K562 (cell line): ENCODE results near the gene EBF4.

Experiments
- BRCA1 ChIP-seq, 2 experiments: fragments of 450-650 bp in 1 of 2; sonication (generic) in 1 of 2; formaldehyde crosslinking in 1 of 2; IDR thresholded peaks; 2 replicates each; pipeline versions ENCODE4 v1.5.0 to v1.6.1; 2017 to 2020; ENCODE audit warnings: mild to moderate bottlenecking in 1 of 2, missing genetic modification reagents in 1 of 2
- CTCF ChIP-seq, 3 experiments: IDR thresholded peaks in 2 of 3; conservative IDR thresholded peaks in 1 of 3; 2 replicates each; pipeline ENCODE4 v1.5.1; 2011 to 2012; ENCODE audit warnings: low read length in 3 of 3, mild to moderate bottlenecking in 3 of 3, control low read depth in 2 of 3, improper control_type of control experiment in 1 of 3, inconsistent platforms in 1 of 3, low read depth in 1 of 3, mixed read lengths in 1 of 3, moderate library complexity in 1 of 3; ENCODE audit not compliant: insufficient read depth in 2 of 3
- KDM1A ChIP-seq, 2 experiments: fragments of 450-650 bp; IDR thresholded peaks; 2 replicates each; pipeline ENCODE4 v1.6.1; 2016; ENCODE audit warnings: mild to moderate bottlenecking in 2 of 2
- NBN ChIP-seq: fragments of 450-650 bp; IDR thresholded peaks from 2 replicates; pipeline ENCODE4 v1.6.1; 2016; ENCODE audit warnings: low read depth, mild to moderate bottlenecking
- NELFE ChIP-seq: IDR thresholded peaks from 2 replicates; pipeline ENCODE4 v1.6.1; 2011; ENCODE audit warnings: mild to moderate bottlenecking; ENCODE audit not compliant: insufficient read depth, insufficient read length
- NFE2 ChIP-seq: IDR thresholded peaks from 2 replicates; pipeline ENCODE4 v1.6.1; 2014; ENCODE audit warnings: antibody characterized with exemption, low read depth
- ZNF184 ChIP-seq: sonication (generic); formaldehyde crosslinking; IDR thresholded peaks from 2 replicates; pipeline ENCODE4 v1.5.0; 2020; ENCODE audit warnings: missing genetic modification reagents
- ZNF274 ChIP-seq: IDR thresholded peaks from 2 replicates; pipeline ENCODE4 v1.6.1; 2011; ENCODE audit warnings: low read depth, mild to moderate bottlenecking, low read length, moderate library complexity, borderline replicate concordance
- ZNF740 ChIP-seq, 3 experiments: fragments of 200-800 bp in 1 of 3; sonication (Bioruptor generic) in 1 of 3; sonication (generic) in 1 of 3; formaldehyde crosslinking in 1 of 3; IDR thresholded peaks; 2 replicates each; pipeline versions ENCODE4 v1.6.1 to v1.8.0; 2016 to 2022; ENCODE audit warnings: mild to moderate bottlenecking in 2 of 3, missing compliant biosample characterization in 2 of 3, missing genetic modification characterization in 2 of 3, missing genetic modification reagents in 1 of 3
- TF ChIP-seq, protein P1 (sequence below): sonication (generic); formaldehyde crosslinking; IDR thresholded peaks from 2 replicates; pipeline ENCODE4 v1.8.0; 2023; ENCODE audit warnings: mild to moderate bottlenecking, missing genetic modification reagents
- TF ChIP-seq, protein P2 (sequence below): IDR thresholded peaks from 3 replicates; pipeline ENCODE4 v1.6.1; 2011; ENCODE audit warnings: borderline replicate concordance, mild to moderate bottlenecking; ENCODE audit not compliant: insufficient read length, insufficient read depth

- TF ChIP-seq NELFE (no peak), NBN (no peak), KDM1A (IDR thresholded peaks at IDR 0.05) (no peak), BRCA1 (IDR thresholded peaks at IDR 0.05) (no peak), BRCA1 (CRISPR knock-in tag; IDR thresholded peaks at IDR 0.05) (no peak), ZNF184 (CRISPR knock-in tag) (no peak), ZNF740 (CRISPR knock-in tag; IDR thresholded peaks at IDR 0.05) (no peak), ZNF740 (tag; IDR thresholded peaks at IDR 0.05) (no peak), NFE2 (no peak), ZNF274 (no peak), CTCF (IDR thresholded peaks at IDR 0.05 in 2 of 3, conservative IDR thresholded peaks at IDR 0.05 in 1 of 3; ENCODE audit: insufficient read depth in 2 of 3, low read depth in 1 of 3, low read length in 3 of 3) (no peak)
- TF ChIP-seq, protein P1, sequence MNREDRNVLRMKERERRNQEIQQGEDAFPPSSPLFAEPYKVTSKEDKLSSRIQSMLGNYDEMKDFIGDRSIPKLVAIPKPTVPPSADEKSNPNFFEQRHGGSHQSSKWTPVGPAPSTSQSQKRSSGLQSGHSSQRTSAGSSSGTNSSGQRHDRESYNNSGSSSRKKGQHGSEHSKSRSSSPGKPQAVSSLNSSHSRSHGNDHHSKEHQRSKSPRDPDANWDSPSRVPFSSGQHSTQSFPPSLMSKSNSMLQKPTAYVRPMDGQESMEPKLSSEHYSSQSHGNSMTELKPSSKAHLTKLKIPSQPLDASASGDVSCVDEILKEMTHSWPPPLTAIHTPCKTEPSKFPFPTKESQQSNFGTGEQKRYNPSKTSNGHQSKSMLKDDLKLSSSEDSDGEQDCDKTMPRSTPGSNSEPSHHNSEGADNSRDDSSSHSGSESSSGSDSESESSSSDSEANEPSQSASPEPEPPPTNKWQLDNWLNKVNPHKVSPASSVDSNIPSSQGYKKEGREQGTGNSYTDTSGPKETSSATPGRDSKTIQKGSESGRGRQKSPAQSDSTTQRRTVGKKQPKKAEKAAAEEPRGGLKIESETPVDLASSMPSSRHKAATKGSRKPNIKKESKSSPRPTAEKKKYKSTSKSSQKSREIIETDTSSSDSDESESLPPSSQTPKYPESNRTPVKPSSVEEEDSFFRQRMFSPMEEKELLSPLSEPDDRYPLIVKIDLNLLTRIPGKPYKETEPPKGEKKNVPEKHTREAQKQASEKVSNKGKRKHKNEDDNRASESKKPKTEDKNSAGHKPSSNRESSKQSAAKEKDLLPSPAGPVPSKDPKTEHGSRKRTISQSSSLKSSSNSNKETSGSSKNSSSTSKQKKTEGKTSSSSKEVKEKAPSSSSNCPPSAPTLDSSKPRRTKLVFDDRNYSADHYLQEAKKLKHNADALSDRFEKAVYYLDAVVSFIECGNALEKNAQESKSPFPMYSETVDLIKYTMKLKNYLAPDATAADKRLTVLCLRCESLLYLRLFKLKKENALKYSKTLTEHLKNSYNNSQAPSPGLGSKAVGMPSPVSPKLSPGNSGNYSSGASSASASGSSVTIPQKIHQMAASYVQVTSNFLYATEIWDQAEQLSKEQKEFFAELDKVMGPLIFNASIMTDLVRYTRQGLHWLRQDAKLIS, result no peak
- TF ChIP-seq, protein P2, sequence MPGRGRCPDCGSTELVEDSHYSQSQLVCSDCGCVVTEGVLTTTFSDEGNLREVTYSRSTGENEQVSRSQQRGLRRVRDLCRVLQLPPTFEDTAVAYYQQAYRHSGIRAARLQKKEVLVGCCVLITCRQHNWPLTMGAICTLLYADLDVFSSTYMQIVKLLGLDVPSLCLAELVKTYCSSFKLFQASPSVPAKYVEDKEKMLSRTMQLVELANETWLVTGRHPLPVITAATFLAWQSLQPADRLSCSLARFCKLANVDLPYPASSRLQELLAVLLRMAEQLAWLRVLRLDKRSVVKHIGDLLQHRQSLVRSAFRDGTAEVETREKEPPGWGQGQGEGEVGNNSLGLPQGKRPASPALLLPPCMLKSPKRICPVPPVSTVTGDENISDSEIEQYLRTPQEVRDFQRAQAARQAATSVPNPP, result no peak
Measured at GRCh38 chr20:2708665-2709064, 16.1 kb downstream of the EBF4 start.
